HL-60 (cell line): ENCODE results near the gene SACM1L.

ENCODE experiments used
- CTCF ChIP-seq: IDR thresholded peaks from one replicate; pipeline ENCODE4 v1.5.1; 2011; ENCODE audit warnings: low read length, control low read depth, inconsistent platforms; ENCODE audit not compliant: insufficient read depth
- TF ChIP-seq, protein P1 (sequence below): IDR thresholded peaks from 2 replicates; pipeline ENCODE4 v1.6.1; 2012; ENCODE audit warnings: low read depth; ENCODE audit not compliant: insufficient replicate concordance

- TF ChIP-seq, protein P1, sequence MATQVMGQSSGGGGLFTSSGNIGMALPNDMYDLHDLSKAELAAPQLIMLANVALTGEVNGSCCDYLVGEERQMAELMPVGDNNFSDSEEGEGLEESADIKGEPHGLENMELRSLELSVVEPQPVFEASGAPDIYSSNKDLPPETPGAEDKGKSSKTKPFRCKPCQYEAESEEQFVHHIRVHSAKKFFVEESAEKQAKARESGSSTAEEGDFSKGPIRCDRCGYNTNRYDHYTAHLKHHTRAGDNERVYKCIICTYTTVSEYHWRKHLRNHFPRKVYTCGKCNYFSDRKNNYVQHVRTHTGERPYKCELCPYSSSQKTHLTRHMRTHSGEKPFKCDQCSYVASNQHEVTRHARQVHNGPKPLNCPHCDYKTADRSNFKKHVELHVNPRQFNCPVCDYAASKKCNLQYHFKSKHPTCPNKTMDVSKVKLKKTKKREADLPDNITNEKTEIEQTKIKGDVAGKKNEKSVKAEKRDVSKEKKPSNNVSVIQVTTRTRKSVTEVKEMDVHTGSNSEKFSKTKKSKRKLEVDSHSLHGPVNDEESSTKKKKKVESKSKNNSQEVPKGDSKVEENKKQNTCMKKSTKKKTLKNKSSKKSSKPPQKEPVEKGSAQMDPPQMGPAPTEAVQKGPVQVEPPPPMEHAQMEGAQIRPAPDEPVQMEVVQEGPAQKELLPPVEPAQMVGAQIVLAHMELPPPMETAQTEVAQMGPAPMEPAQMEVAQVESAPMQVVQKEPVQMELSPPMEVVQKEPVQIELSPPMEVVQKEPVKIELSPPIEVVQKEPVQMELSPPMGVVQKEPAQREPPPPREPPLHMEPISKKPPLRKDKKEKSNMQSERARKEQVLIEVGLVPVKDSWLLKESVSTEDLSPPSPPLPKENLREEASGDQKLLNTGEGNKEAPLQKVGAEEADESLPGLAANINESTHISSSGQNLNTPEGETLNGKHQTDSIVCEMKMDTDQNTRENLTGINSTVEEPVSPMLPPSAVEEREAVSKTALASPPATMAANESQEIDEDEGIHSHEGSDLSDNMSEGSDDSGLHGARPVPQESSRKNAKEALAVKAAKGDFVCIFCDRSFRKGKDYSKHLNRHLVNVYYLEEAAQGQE = no peak
- TF ChIP-seq CTCF = no peak
Measured at GRCh38 chr3:45739991-45740390, 50.8 kb downstream of the SACM1L start.
